HG02678 (cell line): ENCODE data around the gene DPH3.

Source experiments
- ATAC-seq: cut with Tn5 transposase; IDR thresholded peaks from one replicate; pipeline ENCODE4 v1.9.1; 2021; ENCODE audit warnings: mild to moderate bottlenecking, moderate library complexity; ENCODE audit not compliant: unreplicated experiment

The DPH3 gene

DNA sequence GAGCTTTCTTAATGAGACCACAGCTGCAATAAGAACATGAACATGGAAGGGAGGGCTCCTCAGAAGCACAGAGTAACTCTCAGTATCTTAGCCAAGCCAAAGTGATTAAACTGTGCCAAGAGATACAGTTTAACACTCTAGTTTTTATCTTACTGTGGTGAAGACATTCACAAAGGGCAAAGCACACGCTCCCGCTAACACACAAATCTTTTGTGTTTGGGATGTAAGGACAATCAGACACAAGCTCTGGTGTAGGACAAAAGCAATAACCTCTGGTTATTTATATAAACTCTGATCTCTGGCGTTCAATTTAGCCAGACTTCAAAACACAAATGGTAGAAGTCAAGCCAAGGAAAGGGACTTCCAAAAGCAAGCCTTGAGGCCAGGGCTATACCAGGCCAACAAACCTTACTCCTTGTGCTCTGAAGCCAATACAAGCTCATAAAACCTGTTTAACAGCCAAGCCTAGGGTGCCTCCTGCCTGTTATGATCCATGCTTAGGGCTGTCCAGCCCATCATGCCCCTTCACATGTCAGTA, 27.8 kb downstream of the DPH3 start:
- ATAC-seq: no peak

DNA sequence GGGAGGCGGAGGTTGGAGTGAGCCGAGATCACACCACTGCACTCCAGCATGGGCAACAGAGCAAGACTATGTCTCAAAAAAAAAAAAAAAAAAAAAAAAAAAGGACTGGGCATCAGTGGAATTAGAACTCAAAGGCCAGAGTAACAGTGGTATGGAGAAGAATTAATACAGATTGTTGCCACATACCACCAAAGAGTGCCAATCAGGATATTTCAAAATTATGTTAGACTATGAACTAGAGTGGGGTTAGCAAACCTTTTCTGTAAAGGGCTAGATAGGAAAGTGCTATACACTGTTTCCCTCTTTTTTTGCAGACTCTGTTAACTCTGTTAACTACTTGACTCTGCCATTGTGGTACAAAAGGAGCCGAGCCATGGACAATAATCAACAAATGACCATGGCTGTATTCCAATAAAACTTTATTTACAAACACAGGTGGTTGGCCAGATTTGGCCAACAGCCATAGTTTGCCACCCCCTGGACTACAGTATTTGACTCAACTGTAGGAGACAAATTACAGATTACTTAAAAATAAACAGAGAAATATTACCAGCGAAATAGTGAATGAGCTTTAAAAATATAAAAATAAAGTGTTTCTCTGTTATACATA, 28.6 kb downstream of the DPH3 start:
- ATAC-seq: no peak

DNA sequence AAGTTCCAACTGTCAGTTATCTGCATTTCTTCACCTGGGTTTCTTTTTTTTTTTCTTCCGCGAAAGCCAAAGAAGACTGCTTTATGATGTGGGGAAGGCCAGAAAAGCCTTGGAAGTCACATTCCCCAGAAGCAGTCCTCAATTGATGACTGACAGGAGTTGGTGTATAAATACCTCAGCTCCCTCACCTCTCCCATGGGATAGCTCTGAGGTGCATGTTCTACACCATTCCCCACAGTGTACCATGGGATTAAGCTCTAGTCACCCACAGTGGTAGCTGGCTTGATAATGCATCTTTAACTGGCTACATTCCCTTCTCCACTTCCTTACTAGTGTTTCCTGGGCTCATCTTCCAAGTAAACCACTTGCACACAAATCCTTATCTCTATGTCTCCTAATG, 30.5 kb downstream of the DPH3 start:
- no peak for ATAC-seq

DNA sequence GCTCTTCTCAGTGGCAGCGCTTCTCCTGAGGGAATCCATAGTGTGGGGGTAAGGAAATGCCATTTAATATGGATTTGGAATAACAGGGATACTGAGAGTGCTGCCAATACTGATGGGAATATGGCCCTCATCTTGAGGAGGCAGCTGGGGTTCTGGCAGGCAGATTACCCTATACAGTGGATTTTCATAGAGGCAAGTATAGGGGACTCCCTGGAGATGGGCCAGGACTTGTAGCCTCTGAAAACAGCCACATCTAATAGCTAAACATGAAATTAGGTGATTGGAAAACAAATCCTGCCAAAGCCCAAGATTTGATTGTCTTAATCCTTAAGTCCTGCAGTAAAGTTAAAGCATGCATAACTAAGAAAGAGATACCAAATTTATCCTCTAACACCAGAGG, 30.9 kb downstream of the DPH3 start:
- no peak for ATAC-seq

DNA sequence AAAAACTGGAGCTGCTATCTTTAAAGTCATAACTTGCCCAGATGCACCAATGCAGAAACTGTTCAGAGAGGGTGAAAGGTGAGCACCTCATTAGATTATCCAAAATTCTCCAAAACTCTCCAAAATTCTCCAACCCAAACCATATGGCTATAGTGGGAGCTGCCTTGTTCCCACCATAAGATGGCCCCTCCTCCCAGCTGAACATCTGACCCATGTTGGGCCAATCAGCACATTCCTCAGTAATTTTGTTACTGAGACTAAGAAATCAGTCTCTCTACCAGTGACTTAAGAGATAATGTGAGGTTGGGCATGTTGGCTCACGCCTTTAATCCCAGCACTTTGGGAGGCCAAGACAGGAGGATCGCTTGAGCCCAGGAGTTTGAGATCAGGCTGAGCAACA, 32.8 kb downstream of the DPH3 start:
- ATAC-seq: no peak

DNA sequence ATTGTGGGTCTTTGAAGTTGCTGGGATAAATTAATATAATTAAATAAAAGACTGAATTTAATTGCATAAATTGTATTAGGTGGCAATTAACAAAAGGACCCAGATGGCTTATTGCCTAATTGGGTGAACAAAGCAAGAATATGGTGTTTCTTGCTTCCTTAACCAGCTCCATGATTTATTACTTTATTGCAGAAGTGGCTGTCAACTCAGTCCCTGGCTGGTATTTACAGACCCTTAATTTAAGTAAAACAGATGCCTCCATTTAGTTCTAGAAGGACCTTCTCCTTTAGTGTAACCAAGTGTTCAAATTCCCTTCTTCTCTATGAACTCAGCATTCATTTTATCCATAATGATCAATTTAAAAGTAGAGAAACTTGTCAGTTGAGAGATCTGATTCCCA, 35.1 kb downstream of the DPH3 start:
- no peak for ATAC-seq

DNA sequence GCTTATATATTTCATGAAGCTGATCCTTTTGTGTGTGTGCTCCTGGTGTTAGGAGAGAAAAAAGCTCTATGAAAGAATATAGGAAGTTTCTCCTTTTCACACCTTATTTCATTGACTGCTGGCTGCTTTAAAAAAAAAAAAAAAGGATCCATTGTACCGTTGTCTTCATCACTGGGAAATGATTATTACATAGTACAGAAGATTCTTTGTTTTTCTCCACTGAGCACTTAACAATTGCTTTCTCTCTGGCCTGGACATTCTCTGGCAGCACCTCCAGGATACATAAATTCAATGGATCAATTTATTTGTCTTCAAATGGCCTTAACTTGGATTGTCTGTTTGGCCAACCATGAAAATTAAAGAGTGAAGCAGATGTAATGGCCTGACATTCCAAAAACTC, 37.2 kb downstream of the DPH3 start:
- ATAC-seq: no peak

DNA sequence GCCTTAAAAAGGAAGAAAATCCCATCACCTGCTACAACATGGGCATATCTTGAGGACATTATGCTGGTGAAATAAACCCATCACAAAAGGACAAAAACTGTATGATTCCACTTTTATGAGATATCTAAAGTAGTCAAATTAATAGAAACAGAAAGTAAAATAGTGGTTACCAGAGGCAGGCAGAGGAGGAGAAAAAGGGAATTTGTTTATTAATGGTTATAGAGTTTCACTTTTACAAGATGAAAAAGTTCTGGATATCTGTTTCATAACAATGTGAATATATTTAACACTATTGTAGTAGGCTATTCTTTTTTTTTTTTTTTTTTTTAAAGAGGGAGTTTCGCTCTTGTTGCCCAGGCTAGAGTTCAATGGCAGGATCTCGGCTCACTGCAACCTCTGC, 40.4 kb downstream of the DPH3 start:
- ATAC-seq: no peak

DNA sequence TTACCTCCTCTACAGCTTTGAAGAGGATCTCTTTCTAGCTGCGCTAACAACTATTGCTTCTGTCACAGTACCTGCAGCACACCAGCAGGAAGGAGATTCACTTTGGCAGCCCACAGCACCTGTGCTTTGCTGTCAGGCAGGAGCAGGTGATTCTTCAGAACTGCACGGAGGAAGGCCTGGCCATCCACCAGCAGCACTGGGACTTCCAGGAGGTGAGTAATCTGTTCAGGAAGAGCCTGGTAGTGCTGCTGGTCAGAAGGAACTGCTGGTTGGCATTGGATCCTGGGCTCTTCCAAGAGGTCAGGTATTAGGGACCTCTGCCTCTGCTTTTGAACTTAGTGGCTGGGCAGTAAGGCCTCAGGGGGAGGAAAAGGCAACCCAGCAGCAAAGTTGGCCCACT, 42.2 kb downstream of the DPH3 start:
- ATAC-seq: no peak

DNA sequence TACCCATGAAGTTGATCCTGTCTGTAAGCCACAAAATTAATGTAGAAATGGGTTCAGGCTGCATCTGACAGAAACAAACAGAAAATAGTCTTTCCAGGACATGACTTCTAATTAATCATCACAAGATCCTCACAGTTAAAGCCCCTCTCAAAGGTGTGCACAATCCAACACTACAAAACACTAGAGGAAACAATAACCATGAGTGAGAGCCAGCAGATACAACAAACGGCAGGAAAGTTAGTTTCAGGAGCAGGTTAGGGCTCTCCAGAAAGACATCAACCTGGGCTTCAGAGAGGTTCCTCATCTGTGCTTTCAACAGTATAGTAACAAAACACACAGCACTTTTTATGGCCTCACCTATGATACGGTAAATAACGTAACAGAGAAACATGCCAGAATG, 42.8 kb downstream of the DPH3 start:
- no peak for ATAC-seq

DNA sequence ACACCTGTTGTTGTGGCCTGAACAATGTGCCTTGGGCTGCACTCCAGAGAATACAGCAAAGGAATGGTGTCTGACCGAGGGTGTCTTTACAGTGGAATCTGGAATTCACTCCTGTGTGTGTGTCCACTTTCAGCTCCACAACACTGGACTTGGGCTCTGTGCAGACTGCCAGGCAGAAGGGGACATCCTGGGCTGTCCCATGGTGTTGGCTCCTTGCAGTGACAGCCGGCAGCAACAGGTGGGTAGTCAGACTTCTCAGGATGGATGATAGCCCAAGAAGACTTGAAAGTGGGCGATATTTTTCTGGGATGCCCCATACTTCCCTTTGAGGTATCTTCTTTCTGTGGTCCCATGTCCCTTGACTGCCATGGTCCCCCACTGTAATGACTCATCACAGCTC, 45.0 kb downstream of the DPH3 start:
- no peak for ATAC-seq

DNA sequence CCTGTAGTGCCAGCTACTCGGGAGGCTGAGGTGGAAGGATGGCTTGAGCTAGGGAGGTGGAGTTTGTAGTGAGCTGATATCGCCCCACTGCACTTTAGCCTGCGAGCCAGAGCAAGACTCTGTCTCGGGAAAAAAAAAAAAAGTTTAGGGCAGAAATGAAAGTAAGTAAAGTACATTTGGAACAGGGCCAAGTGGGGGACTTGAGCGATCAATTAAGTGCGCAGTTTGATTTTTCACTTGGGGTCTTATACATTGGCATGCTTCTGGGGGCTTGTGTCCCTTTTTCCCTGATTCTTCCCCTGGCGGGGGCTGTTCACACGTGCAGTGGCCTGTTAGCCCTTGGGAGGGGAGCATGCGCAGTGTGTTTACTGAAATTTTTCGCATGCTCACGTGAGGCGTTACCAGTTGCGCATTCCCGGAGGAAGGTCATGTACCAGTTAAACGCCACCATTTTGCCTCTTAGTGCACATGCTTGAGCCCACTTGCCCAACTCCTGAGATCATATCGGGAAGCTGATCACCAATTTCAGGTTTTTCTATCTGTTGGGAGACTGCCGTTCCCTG, 48.3 kb downstream of the DPH3 start:
- ATAC-seq: no peak

DNA sequence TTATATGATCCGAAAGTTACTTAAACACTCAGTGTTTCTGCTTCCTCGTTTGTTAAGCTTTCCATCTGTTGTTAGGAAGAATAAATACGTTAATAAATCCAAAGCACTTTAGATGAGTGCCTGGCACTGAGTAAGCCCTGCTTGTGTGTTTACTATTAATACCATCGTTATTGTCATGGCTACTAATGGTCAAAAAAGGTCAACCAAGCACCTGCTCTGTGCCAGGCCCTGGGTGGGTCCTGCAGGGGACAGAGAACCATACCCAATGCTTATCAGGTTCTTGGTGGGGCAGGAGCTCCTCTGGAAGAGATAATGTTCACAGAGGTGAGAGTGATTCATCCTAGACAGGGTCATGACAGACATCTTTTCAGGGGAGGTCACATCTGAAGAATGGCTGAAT, 50.4 kb downstream of the DPH3 start:
- no peak for ATAC-seq

DNA sequence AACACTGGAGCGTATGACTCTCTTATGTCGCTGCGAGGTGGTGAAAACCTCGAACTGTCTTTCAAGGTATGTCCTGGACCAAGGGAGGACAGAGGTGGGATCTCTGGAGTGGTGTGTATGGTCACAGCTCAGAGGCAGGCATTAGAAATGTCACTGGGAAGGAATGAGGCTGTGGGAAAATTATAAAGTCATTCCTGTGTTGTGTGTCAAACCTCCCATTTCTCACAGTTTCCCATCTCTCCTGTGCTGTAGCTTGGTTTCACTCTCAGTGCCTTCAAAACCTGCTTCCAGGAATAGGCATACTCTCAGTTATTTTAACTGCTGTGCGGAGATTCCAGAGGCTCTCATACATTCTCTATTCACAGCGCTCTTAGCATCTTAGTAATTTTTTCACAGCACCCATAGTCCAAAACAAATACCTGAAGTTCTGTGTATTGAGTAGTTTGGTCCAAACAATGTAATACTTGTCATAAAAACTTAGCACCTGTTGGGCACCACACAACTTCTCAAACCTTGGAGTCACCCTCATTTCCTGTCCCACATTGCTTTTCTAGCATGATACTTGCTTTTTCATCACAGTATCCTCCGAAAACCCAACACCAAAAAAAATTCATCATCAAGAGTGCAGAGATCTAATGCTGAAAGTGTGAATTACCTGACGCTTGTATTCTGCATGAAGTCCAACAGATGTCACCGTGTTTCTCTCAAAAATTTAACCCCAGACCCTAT, 53.4 kb downstream of the DPH3 start:
- ATAC-seq: no peak
